OCI-LY7 (cell line): ENCODE results near the gene ZNF831. TPM values are rescaled to one million over a fixed set of nuclear protein-coding genes. Genes with fewer than 3 reads are reported as not detected.

ENCODE experiments used
- BruUV-seq: library from RNA; stranded (reverse); fragments of 400-500 nt; replicated peaks from 2 replicates; lab custom pipeline; 2021; lab: Mats Ljungman, UMichigan
- CTCF ChIA-PET: fragments of 300-600 bp; sonication (Branson Sonifier 250); formaldehyde crosslinking; loops from one replicate; lab custom pipeline; 2022; ENCODE audit warnings: antibody characterized with exemption; ENCODE audit not compliant: unreplicated experiment; lab: Charles Lee
- POLR2A ChIA-PET: fragments of 300-600 bp; sonication (Branson Sonifier 250); formaldehyde crosslinking; loops from one replicate; lab custom pipeline; 2022; ENCODE audit warnings: antibody characterized with exemption; lab: Charles Lee
- DNase-seq: peaks from one replicate; pipeline ENCODE4 v3.0.0-alpha.2; 2015; ENCODE audit warnings: low spot score
- H2AFZ ChIP-seq: fragments of 200-600 bp; sonication (generic), shearing (Covaris generic); 2 replicates; pipeline ENCODE4 v1.6.1; 2014; ENCODE audit warnings: mild to moderate bottlenecking, antibody characterized with exemption, low read length, moderate library complexity
- H3K27ac ChIP-seq: fragments of 200-600 bp; sonication (generic); 2 replicates; pipeline ENCODE4 v1.5.1; 2014; ENCODE audit warnings: mixed run types, low read depth, mild to moderate bottlenecking, moderate library complexity, low read length, inconsistent platforms; ENCODE audit not compliant: poor library complexity, severe bottlenecking
- H3K36me3 ChIP-seq: fragments of 200-600 bp; sonication (generic); 2 replicates; pipeline ENCODE4 v1.6.1; 2014; ENCODE audit warnings: mild to moderate bottlenecking, antibody characterized with exemption, low read length, moderate library complexity, mixed read lengths; ENCODE audit not compliant: insufficient read depth
- H3K4me1 ChIP-seq: fragments of 200-600 bp; sonication (generic); 2 replicates; pipeline ENCODE4 v1.5.1; 2014; ENCODE audit warnings: mild to moderate bottlenecking, low read length; ENCODE audit not compliant: insufficient read depth, poor library complexity, severe bottlenecking
- H3K4me2 ChIP-seq: fragments of 200-600 bp; sonication (generic); 2 replicates; pipeline ENCODE4 v1.6.1; 2014; ENCODE audit warnings: mild to moderate bottlenecking, low read length
- H3K4me3 ChIP-seq: fragments of 200-600 bp; sonication (generic); 2 replicates; pipeline ENCODE4 v1.5.1; 2014; ENCODE audit warnings: mild to moderate bottlenecking, low read depth, low read length; ENCODE audit not compliant: poor library complexity, severe bottlenecking
- H3K79me2 ChIP-seq: fragments of 200-600 bp; sonication (generic); 2 replicates; pipeline ENCODE4 v1.6.1; 2016; ENCODE audit warnings: low read depth, mild to moderate bottlenecking, low read length, moderate library complexity, mixed read lengths; ENCODE audit not compliant: insufficient read depth
- H3K9me2 ChIP-seq: fragments of 200-600 bp; sonication (generic); 2 replicates; pipeline ENCODE4 v1.6.1; 2016; ENCODE audit warnings: mild to moderate bottlenecking, low read length, mixed read lengths; ENCODE audit not compliant: insufficient read depth
- H3K9me3 ChIP-seq: fragments of 200-600 bp; sonication (generic); 2 replicates; pipeline ENCODE4 v1.6.1; 2014; ENCODE audit warnings: mild to moderate bottlenecking, mixed run types, low read length, mixed read lengths
- H4K20me1 ChIP-seq: fragments of 200-600 bp; sonication (generic); 2 replicates; pipeline ENCODE4 v1.6.1; 2014; ENCODE audit warnings: mild to moderate bottlenecking, antibody characterized with exemption, low read length, moderate library complexity, mixed read lengths; ENCODE audit not compliant: insufficient read depth
- CTCF ChIP-seq: fragments of 200-600 bp; sonication (generic); conservative IDR thresholded peaks from 2 replicates; pipeline ENCODE4 v1.5.1; 2014; ENCODE audit warnings: mild to moderate bottlenecking, antibody characterized with exemption, low read length, moderate library complexity, mixed read lengths
- EZH2phosphoT487 ChIP-seq: fragments of 200-600 bp; sonication (generic); IDR thresholded peaks from 2 replicates; pipeline ENCODE4 v1.6.1; 2018; ENCODE audit warnings: low read depth, borderline replicate concordance, mild to moderate bottlenecking, mixed run types, antibody characterized with exemption, low read length, moderate library complexity, mixed read lengths
- intact Hi-C: fragments of 100-400 bp; cut with micrococcal nuclease; formaldehyde crosslinking; loops from one replicate; pipeline ENCODE4 v1.10.0; 2022; ENCODE audit not compliant: unreplicated experiment
- total RNA-seq, 2 experiments: library from RNA; depleted of rRNA in 1 of 2; stranded (reverse); fragments of >200 nt in 1 of 2; shearing (Covaris generic) in 1 of 2; gene quantifications; 2 replicates each; pipeline ENCODE4 v1.2.3, GENCODE V29; 2014 to 2022

Gene ZNF831
- total RNA-seq, 2 experiments from 2014 or later: 5.9 to 6.3 TPM

- Histone ChIP-seq H4K20me1 (no peaks in the 10 kb centered on the region), H3K27ac (no peak overlapping the region), H3K79me2 (no peaks in the 10 kb centered on the region), H3K4me1 (no peaks in the 10 kb centered on the region), H3K4me3 (no peak overlapping the region), H3K36me3 (no peaks in the 10 kb centered on the region), H2AFZ (no peak overlapping the region), H3K9me3 (no peaks in the 10 kb centered on the region), H3K9me2 (no peaks in the 10 kb centered on the region), H3K4me2 (no peak overlapping the region)
- CTCF ChIA-PET: no interaction called here
- intact Hi-C loops: no loop called here
- BruUV-seq: no TSS peak
- POLR2A ChIA-PET: no interaction called here
- TF ChIP-seq CTCF: no peak
- TF ChIP-seq EZH2phosphoT487: no peak
- DNase-seq: no peak
These were observed 28.3 kb downstream of the ZNF831 start for GRCh38 chr20:59191756-59192532.

DNA sequence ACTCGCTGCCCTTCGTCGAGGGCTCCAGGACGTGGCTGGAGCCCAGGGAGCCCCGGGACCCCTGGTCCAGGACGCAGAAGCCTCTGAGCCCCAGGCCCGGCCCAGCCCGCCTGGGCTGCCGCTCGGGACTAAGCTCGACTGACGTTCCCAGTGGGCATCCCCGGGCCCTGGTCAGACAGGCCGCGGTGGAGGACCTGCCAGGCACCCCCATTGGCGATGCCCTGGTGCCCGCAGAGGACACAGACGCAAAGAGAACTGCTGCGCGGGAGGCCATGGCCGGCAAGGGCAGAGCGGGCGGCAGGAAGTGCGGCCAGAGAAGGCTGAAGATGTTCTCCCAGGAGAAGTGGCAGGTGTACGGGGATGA lies 28.9 kb downstream of the ZNF831 start:
- ChIA-PET CTCF (no interaction called here), POLR2A (no interaction called here)
- Histone ChIP-seq H3K9me3 (no peaks in the 10 kb centered on the region), H3K4me2 (no peak overlapping the region), H4K20me1 (no peaks in the 10 kb centered on the region), H3K79me2 (no peaks in the 10 kb centered on the region), H3K36me3 (no peaks in the 10 kb centered on the region), H3K4me1 (no peaks in the 10 kb centered on the region), H3K4me3 (no peak overlapping the region), H2AFZ (no peak overlapping the region), H3K27ac (no peak overlapping the region), H3K9me2 (no peaks in the 10 kb centered on the region)
- BruUV-seq: no TSS peak
- DNase-seq: no peak
- intact Hi-C loops: no loop called here
- no peak for TF ChIP-seq CTCF
- no peak for TF ChIP-seq EZH2phosphoT487

GRCh38 chr20:59193325-59193724 lies 29.7 kb downstream of the ZNF831 start:
- no peaks in the 10 kb centered on the region for H3K4me1 ChIP-seq
- no peaks in the 10 kb centered on the region for H4K20me1 ChIP-seq
- H3K9me2 ChIP-seq: no peaks in the 10 kb centered on the region
- H3K4me2 ChIP-seq: no peak overlapping the region
- no peak overlapping the region for H3K27ac ChIP-seq
- H3K36me3 ChIP-seq: no peaks in the 10 kb centered on the region
- ChIA-PET POLR2A (no interaction called here), CTCF (no interaction called here)
- no peaks in the 10 kb centered on the region for H3K9me3 ChIP-seq
- TF ChIP-seq CTCF (no peak), EZH2phosphoT487 (no peak)
- DNase-seq: no peak
- H3K79me2 ChIP-seq: no peaks in the 10 kb centered on the region
- no peak overlapping the region for H2AFZ ChIP-seq
- no TSS peak for BruUV-seq
- H3K4me3 ChIP-seq: no peak overlapping the region
- intact Hi-C loops: no loop called here
